ENCODE results near the gene TFAM.

GRCh38 chr10:58367069-58367468 lies 18.1 kb upstream of the TFAM start:
- TF ChIP-seq CTCF (conservative IDR thresholded peaks at IDR 0.05) (no peak), ZFX (IDR thresholded peaks at IDR 0.05) (no peak)

Measured in C4-2B (cell line).